Skeletal muscle tissue (tissue), 4 donors: Measurements from ENCODE around the gene KIAA0040. TPM values are rescaled to one million over a fixed set of nuclear protein-coding genes. Genes with fewer than 3 reads are reported as not detected.

Experiments used
- H3K27ac ChIP-seq: one replicate; pipeline ENCODE4 v1.7.0; 2013; ENCODE audit warnings: mild to moderate bottlenecking, low read depth, low read length, inconsistent platforms
- H3K27me3 ChIP-seq, 3 donors: one replicate each; pipeline ENCODE4 v1.7.0; 2013; ENCODE audit warnings: low read length in 3 of 3; ENCODE audit not compliant: control insufficient read depth in 3 of 3, insufficient read depth in 3 of 3
- H3K36me3 ChIP-seq, 3 donors: one replicate each; pipeline ENCODE4 v1.7.0; 2013; ENCODE audit warnings: low read length in 3 of 3; ENCODE audit not compliant: control insufficient read depth in 3 of 3, insufficient read depth in 3 of 3
- H3K4me1 ChIP-seq, 3 donors: one replicate each; pipeline ENCODE4 v1.7.0; 2013; ENCODE audit warnings: low read length in 3 of 3, mild to moderate bottlenecking in 3 of 3; ENCODE audit not compliant: control insufficient read depth in 3 of 3, insufficient read depth in 3 of 3
- H3K4me3 ChIP-seq, 3 donors: one replicate each; pipeline ENCODE4 v1.7.0; 2013; ENCODE audit warnings: low read length in 3 of 3
- H3K9ac ChIP-seq, 3 donors: one replicate each; pipeline ENCODE4 v1.7.0; 2013; ENCODE audit warnings: low read length in 3 of 3, mild to moderate bottlenecking in 3 of 3, moderate library complexity in 2 of 3, low read depth in 1 of 3
- H3K9me3 ChIP-seq, 3 donors: one replicate each; pipeline ENCODE4 v1.7.0; 2013; ENCODE audit warnings: low read length in 3 of 3; ENCODE audit not compliant: control insufficient read depth in 3 of 3
- total RNA-seq: library from RNA; depleted of rRNA; stranded (reverse); fragments of >200 nt; gene quantifications from one replicate; pipeline ENCODE4 v1.2.3, GENCODE V29; 2014
- donor health status: Osteomylitis.

The KIAA0040 gene
- total RNA-seq, 1 donor from 2014 or later: 5.2 TPM

DNA sequence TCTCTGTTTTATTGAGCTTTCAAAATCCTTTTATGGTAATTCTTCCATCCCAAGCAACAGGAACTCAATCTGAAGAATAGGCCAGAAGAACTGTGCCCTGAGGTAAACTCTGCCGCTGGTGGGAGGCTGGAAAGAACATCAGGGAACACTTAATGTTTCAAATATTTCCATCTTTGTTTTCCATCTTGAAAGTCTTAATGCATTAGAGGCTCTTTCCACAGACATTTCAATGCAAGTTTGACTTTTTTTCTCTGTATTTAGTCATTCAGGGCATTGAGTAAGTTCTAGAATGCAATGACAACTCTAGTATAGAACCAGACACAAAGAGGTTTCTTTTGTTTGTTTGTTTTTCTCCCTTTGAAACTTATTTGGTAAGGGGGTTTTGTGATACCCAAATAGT, 61.5 kb downstream of the KIAA0040 start:
- Histone ChIP-seq H3K27ac (peak overlapping the region; percentile 25), H3K4me3 (no peak overlapping the region), H3K4me1 (peaks cover 5 to 15% (median 12%) of the 10 kb centered on the region in 3 donors), H3K9me3 (no peaks in the 10 kb centered on the region), H3K27me3 (no peaks in the 10 kb centered on the region), H3K9ac (no peak overlapping the region), H3K36me3 (no peaks in the 10 kb centered on the region)

DNA sequence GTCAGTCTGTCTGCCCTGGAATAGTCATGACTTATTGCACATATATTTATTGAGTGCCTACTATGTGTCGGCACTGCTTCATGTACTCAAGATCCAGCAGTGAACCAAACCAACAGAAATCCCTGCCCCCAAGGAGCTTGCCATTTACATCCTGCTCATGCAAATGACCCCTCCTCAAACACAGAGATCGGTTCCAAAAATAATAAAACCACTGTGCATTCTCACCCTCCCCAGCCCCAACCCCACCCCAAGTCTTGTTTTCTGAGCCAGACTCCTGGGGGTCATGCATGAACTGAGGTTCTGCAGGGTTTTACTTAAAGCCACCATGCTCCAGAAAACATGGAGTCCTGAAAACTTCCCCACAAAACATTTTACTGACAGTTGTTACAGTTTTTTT, 61.9 kb downstream of the KIAA0040 start:
- Histone ChIP-seq H3K9ac (no peak overlapping the region), H3K9me3 (no peaks in the 10 kb centered on the region), H3K4me1 (peaks cover 5 to 15% (median 12%) of the 10 kb centered on the region in 3 donors), H3K36me3 (no peaks in the 10 kb centered on the region), H3K4me3 (no peak overlapping the region), H3K27me3 (no peaks in the 10 kb centered on the region), H3K27ac (peak overlapping the region; percentile 25)

DNA sequence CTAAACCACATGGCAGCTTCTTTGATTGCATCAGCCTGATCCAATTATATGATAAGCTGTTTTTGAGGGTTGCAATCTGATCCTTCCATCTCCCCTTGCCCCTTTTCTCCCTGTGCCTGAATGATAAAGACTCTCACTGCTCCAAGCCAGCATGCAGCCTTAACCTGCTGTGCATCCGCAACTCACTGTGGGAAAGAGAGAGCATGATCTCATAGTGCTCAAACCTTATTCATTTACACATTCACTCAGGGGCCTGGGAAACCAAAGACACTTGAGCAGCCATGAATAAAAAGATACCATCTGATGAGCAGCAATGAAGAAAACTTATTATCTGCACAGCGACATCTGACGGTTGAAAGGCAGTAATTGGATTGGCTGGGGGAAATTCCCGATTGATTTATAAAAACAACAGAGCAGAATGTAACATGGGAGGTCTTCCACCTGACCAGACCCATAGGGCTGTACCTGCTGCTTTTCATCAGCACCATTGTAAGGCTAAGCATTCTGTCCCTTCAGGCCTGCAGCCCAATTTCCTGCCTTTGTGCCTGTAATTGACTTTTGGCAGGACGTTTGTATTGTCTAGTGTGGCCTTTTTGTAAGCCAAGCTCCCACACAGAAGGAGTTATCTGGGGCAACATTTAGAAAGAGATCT, 62.5 kb downstream of the KIAA0040 start:
- H3K4me1 ChIP-seq: peaks cover 5 to 15% (median 12%) of the 10 kb centered on the region in 3 donors
- no peak overlapping the region for H3K4me3 ChIP-seq
- no peak overlapping the region for H3K27ac ChIP-seq
- no peaks in the 10 kb centered on the region for H3K36me3 ChIP-seq
- H3K9me3 ChIP-seq: no peaks in the 10 kb centered on the region
- H3K27me3 ChIP-seq: no peaks in the 10 kb centered on the region
- H3K9ac ChIP-seq: no peak overlapping the region

DNA sequence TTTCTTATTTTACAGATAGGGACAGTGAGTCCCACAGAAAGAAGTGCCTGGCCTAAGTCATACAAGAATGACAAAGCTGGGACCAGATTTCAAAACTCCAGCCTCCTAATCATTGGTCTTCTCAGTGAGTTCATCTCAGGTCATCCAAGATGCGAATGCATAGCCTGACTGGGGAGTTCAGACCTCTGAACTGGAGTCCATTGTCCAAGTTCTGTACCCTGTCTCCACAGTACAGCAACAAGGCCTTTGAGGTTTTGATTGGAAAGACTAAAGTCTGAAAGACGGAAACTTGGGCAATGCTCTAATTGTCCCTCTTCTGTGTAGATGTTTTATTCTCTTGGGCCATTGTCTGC, 63.0 kb downstream of the KIAA0040 start:
- Histone ChIP-seq H3K27me3 (no peaks in the 10 kb centered on the region), H3K4me1 (peaks cover 5 to 15% (median 12%) of the 10 kb centered on the region in 3 donors), H3K4me3 (no peak overlapping the region), H3K9me3 (no peaks in the 10 kb centered on the region), H3K9ac (no peak overlapping the region), H3K36me3 (no peaks in the 10 kb centered on the region), H3K27ac (no peak overlapping the region)

DNA sequence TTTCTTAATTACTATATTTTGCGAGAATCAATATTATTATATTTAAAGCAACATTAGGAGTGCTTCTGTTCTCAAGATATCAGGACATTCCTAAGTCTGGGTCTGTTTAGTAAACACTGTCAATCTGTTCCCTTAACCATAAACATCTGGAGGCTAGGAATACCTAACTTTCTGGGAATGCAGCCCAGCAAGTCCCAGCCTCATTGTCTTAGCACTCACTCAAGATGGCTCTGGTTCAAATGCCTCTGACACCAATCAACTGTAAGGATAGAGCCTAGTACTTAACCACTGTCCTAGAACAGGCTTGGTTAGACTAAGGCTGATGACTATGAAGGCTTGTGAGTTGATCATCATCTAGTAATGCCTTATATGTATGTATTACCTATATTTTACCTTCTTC, 63.4 kb downstream of the KIAA0040 start:
- Histone ChIP-seq H3K27ac (no peak overlapping the region), H3K9ac (no peak overlapping the region), H3K9me3 (no peaks in the 10 kb centered on the region), H3K4me3 (no peak overlapping the region), H3K36me3 (no peaks in the 10 kb centered on the region), H3K4me1 (peaks cover 5 to 15% (median 12%) of the 10 kb centered on the region in 3 donors), H3K27me3 (no peaks in the 10 kb centered on the region)

DNA sequence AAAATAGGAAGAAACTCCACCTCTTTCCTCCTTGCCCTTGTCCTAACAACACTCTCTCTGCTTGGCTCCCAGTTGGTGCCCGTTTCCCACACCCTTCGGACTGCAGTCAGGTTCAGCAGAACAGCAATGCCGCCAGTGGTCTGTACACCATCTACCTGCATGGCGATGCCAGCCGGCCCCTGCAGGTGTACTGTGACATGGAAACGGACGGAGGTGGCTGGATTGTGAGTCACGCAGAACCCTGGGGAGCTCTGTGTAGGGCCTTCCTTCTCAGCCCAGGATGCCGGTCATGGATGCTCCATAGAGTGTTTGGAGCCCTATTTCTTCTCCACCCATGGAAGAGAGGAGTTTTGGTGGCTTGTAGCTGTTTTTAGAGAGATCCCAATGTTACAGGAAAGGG, 64.1 kb downstream of the KIAA0040 start:
- H3K9me3 ChIP-seq: no peaks in the 10 kb centered on the region
- H3K36me3 ChIP-seq: no peaks in the 10 kb centered on the region
- H3K27ac ChIP-seq: no peak overlapping the region
- H3K4me1 ChIP-seq: peaks cover 5 to 15% (median 12%) of the 10 kb centered on the region in 3 donors
- no peaks in the 10 kb centered on the region for H3K27me3 ChIP-seq
- no peak overlapping the region for H3K9ac ChIP-seq
- H3K4me3 ChIP-seq: no peak overlapping the region

DNA sequence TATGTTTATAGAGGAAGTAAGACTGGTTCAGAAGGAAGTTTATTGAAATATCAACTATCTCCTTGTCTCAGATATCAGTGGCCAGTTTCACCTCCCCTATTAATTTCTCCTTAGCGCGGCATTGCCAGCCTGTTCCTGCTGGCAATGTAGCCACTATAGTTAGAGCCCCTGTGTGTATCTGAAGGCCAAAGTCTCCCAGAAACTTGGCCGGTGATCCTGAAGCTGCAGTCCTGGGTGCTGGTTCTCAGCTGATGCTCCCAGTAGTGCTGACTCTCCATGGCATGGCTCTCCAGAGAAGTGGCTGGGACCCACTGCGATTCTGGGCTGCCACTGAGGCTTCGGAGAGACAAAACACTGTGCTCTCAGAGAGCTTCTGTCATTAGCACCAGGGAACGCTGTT, 65.0 kb downstream of the KIAA0040 start:
- no peak overlapping the region for H3K27ac ChIP-seq
- H3K27me3 ChIP-seq: no peaks in the 10 kb centered on the region
- no peaks in the 10 kb centered on the region for H3K9me3 ChIP-seq
- H3K9ac ChIP-seq: no peak overlapping the region
- H3K4me3 ChIP-seq: no peak overlapping the region
- no peaks in the 10 kb centered on the region for H3K36me3 ChIP-seq
- peaks cover 5 to 15% (median 10%) of the 10 kb centered on the region in 3 donors for H3K4me1 ChIP-seq

DNA sequence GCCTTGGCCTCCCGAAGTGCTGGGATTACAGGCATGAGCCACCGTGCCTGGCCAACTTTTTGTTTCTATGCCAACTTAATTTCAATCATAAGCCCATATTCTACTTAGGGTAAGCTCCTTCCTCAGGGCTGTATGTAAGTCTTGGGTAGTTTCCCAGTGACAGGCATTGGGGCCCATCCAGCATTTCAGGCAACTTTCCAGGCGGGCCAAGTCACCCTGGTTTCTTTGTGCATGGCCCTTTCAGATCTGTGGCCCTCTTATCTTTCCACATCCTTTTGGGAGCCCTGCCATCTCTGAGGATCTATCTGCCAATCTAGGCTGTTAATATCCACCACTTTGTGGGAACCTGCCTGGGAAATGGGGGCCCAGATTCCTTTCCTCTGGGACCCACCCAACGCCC, 66.2 kb downstream of the KIAA0040 start:
- no peak overlapping the region for H3K4me3 ChIP-seq
- H3K36me3 ChIP-seq: no peaks in the 10 kb centered on the region
- no peak overlapping the region for H3K9ac ChIP-seq
- H3K4me1 ChIP-seq: peaks cover 5 to 15% (median 6%) of the 10 kb centered on the region in 3 donors
- H3K9me3 ChIP-seq: no peaks in the 10 kb centered on the region
- H3K27me3 ChIP-seq: no peaks in the 10 kb centered on the region
- no peak overlapping the region for H3K27ac ChIP-seq

DNA sequence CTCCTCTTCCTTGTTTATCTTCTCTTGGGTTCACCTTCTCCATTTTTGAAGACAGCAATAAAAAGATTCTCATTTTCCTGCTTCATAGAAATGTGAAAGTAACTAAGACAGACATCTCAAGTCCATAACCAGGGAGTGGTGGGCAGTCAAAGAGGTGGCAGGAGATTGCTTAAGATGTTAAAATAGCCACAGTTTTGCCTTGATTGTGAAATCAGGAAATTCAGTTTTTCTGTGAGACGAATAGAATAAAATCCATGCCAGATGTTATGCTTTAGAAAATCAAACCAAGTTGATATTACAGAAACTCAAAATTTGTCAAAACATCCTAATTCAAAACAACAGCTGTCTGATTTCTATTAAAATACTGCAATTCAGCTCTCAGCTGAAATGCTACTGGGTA, 67.7 kb downstream of the KIAA0040 start:
- H3K27ac ChIP-seq: no peak overlapping the region

DNA sequence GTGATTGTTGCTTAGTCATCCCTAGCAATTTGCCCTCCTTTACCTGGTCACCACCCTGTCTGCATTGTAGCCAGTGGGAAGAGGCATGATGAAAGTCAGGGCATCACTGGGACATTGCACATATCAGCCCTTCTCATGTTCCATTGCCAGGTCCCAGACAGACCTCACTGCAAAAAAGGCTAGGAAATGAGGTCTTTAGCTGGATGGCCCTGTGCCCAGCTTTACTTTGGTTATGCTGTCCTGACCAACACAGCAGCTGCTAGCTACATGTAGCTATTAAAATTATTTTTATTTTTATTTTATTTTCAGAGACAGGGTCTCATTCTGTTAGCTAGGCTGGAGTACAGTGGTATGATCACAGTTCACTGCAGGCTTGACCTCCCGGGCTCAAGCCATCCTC, 72.1 kb downstream of the KIAA0040 start:
- Histone ChIP-seq H3K9ac (no peak overlapping the region), H3K36me3 (no peaks in the 10 kb centered on the region), H3K27ac (no peak overlapping the region), H3K27me3 (no peaks in the 10 kb centered on the region), H3K9me3 (no peaks in the 10 kb centered on the region), H3K4me1 (no peaks in the 10 kb centered on the region), H3K4me3 (no peak overlapping the region)

More for the DNA sequence above, 67.7 kb downstream of the KIAA0040 start:
- Histone ChIP-seq H3K36me3 (no peaks in the 10 kb centered on the region), H3K4me3 (no peak overlapping the region), H3K9ac (no peak overlapping the region), H3K4me1 (peaks cover 2 to 9% (median 6%) of the 10 kb centered on the region in 3 donors), H3K9me3 (no peaks in the 10 kb centered on the region), H3K27me3 (no peaks in the 10 kb centered on the region)
